ENCODE results near the gene SREK1IP1.

SREK1IP1 gene
- total RNA-seq, result 23.2 to 74.2 (median 62.4) reads per million in 3 experiments

- DNase-seq, result peak; percentile 80
These were observed at the start of gene SREK1IP1, which contains the start of gene CWC27 for GRCh38 chr5:64768358-64769312. SREK1IP1 (minus strand) TSS chr5:64768691; CDS start chr5:64768517, 174 bp downstream. CWC27 (plus strand) TSS chr5:64768930; CDS start chr5:64769147, 217 bp downstream.

GRCh38 chr5:64818245-64818644, 49.8 kb upstream of the SREK1IP1 start:
- DNase-seq, result no peak

DNA sequence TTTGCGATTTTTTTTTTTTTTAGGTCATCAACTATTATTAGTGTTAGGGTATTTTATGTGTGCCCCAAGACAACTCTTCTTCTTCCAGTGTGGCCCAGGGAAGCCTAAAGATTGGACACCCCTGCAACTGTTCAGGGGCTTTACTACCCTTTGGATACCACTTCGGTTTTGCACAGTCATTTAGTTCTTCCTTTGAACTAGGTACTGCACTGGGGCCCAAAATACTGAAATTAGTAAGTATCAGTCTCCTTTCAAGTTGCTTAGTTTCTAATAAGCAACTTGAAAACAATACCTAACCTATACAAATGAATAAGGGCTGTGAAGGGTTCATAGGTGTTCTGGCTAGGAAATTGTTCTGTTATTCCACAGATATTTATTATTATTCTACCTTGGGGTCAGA, 45.6 kb upstream of the SREK1IP1 start:
- no peak for DNase-seq

GRCh38 chr5:64811050-64811640, 42.7 kb upstream of the SREK1IP1 start:
- peak; percentile 28 for DNase-seq

GRCh38 chr5:64807520-64807919, 39.0 kb upstream of the SREK1IP1 start:
- DNase-seq, result no peak

GRCh38 chr5:64806537-64806936, 38.0 kb upstream of the SREK1IP1 start:
- DNase-seq, result no peak

DNA sequence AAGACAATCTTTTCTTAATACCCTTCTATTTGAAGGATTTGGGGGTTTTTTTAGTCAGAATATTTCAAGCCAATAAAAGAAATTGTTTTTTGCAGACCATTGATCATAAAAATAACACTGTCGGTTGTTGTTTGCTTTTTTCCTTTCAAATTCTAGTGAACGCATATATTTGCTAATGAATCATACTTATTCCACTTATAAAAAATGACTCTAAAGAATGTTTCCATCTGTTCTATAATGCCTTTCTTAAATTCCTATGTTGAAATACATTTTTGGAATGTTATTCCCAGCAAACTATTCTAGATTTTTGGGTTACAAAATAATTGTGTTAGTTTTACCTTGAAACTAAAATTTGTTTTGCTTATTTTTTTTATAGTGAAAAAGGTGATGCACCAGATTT, 32.4 kb upstream of the SREK1IP1 start:
- DNase-seq, result no peak

DNA sequence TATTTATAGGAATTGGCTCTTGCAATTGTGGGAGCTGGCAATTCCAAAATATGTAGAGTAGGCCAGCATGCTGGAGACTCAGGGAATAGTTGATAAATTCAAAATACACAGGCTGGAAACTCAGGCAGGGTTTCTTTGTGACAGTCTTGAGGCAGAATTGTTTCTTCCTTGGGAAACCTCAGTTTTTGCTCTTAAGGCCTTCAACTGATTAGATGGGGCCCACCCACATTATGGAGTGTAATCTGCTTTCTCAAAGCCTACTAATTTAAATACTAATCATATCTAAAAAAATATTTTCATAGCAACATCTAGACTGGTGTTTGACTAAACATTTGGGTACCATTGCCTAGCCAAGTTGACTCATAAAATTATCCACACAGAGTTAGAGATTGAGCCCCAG, 27.8 kb upstream of the SREK1IP1 start:
- no peak for DNase-seq

- no peak for DNase-seq
These were observed 25.7 kb upstream of the SREK1IP1 start for GRCh38 chr5:64794053-64794770.

- DNase-seq, result no peak
These were observed 24.0 kb upstream of the SREK1IP1 start for GRCh38 chr5:64792469-64792868.

DNA sequence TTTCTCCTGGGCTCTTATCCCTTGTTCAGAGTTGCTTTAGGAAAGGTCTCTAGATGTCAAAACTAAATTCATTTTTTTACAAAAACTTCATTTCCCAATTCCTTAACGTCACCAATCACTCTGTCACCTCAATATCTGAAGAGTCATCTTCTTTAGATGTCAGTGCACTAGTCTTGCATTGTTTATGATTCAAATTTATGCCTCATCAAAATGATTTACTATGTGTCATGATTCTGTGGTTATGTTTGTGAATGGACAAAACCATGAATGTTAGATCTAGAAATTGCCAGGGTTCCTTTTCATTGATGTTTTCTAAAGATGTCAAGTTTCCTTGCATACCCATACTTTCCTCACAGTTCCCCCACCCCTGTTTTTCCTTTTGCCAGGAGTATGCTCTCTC, 21.7 kb upstream of the SREK1IP1 start:
- no peak for DNase-seq

DNA sequence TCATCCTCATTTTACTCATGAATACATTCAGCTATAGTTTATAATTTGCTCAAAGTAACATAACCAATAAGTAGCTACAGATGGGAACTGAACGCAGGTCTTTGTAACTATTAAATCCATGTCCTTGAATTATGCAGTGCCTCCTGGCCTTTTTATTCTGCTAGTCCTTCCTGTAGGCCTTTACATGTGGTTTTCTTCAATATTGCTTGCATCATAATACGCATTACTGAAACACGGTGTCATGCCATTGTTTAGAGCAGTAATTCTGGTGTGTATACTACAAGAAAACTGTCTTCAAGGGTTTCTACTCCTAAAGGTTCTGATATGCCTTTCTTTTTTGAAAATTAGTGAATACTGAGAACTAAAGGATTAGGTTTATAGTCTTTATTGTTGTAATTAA, 21.0 kb upstream of the SREK1IP1 start:
- DNase-seq, result no peak

DNA sequence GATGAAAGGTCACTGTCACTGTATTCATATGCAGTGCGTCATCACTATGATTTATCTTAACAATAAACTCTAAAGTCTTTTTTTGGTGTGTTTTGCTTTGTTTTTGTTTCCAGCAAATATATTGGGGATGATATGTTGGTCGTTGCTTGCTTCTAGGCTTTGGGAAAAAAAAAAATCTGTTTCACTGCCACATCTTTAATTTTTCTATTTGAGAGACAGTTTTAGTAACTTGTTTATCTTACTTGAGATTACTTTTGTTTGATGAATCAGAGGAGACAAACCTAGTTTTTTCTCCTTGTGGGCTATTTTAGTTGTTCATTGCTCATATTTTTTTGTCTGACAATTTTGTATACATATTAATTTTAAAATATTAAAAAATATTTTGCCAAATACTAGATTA, 19.7 kb upstream of the SREK1IP1 start:
- no peak for DNase-seq

DNA sequence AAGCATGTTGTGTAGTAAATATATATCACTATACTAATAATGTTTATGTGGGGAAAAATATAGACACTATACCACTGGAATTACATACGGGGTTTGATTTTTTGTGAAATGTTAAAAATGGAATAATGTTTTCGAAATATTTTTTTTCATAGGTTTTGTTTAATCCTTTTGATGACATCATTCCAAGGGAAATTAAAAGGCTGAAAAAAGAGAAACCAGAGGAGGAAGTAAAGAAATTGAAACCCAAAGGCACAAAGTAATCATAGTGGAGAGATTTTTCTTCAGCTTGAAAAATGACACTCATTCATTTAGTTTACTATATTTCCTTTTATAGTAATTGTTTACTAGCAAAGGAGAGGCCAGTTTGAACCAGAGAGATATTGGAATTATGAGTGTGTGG, 17.9 kb upstream of the SREK1IP1 start:
- no peak for DNase-seq

GRCh38 chr5:64784451-64785025, 16.0 kb upstream of the SREK1IP1 start:
- peak; percentile 59 for DNase-seq

DNA sequence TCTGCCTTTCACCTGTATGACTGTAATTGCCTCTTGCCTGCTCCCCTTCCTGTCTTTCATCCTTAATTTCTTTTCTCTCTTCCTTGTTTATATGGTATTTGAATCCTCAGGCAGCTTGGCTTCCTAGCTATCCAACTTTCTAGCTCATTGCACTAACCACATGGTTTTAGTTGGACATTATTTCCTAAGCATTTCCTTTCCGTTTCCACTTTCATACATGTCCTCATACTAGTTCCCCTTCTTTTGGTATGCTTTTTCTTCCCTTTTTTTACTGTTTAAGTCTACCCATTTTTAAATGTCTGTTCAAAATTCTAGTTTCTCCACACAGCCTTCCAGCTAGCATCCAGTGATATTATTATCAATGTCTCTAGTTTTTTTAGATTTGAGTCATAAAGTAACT, 6.8 kb upstream of the SREK1IP1 start:
- no peak for DNase-seq

DNA sequence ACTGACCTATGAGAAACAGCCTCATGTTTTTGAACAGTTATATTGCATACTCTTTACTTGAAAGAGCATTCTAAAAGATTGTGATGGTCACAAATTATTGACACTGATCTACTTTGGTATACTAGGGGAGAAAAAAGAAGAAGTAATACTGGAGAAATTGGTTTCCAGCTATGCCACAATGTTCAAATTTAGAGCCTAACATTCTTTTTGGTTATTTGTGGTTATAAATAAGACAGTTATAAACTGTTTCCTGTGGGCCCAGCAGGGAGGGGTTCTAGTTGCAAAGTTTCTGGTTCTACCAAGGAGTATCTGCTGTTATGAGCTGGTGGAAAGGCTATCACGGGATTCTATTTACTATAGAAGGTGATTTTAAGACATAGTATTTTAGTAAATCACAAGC, 5.0 kb upstream of the SREK1IP1 start:
- DNase-seq, result no peak

DNA sequence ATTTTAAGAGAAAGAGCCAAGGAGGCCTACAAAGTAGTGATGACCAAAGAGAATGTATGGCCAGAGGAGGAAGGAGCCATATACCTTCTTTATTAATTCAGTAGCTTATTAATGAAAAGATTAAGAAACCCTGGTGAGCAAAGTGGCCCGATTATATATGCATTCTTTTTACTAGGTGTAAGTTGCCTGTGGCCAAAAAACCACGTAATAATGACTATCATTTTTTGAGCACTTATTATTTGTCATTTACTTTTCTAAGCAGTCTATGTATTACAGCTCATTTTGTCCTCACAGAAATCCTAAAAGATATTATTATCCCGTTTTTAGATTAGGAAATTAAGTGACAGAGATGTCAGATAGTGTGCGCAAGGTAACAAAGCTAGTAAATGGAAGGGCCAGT, 3.2 kb upstream of the SREK1IP1 start:
- DNase-seq, result no peak

GRCh38 chr5:64769855-64770254, 1.4 kb upstream of the SREK1IP1 start:
- DNase-seq, result no peak

- DNase-seq, result no peak
These were observed 533 bp downstream of the SREK1IP1 start for GRCh38 chr5:64767959-64768357.

- DNase-seq, result no peak
These were observed 1.6 kb downstream of the SREK1IP1 start for GRCh38 chr5:64766941-64767340.

- DNase-seq, result no peak
These were observed 2.5 kb downstream of the SREK1IP1 start for GRCh38 chr5:64765804-64766504.
